COLO829 (cell line): ENCODE measurements around the gene UBE2E2.

ENCODE experiments used
- DNase-seq: peaks from one replicate; pipeline ENCODE4 v3.0.0; 2012; ENCODE audit warnings: low spot score

Gene UBE2E2

DNA sequence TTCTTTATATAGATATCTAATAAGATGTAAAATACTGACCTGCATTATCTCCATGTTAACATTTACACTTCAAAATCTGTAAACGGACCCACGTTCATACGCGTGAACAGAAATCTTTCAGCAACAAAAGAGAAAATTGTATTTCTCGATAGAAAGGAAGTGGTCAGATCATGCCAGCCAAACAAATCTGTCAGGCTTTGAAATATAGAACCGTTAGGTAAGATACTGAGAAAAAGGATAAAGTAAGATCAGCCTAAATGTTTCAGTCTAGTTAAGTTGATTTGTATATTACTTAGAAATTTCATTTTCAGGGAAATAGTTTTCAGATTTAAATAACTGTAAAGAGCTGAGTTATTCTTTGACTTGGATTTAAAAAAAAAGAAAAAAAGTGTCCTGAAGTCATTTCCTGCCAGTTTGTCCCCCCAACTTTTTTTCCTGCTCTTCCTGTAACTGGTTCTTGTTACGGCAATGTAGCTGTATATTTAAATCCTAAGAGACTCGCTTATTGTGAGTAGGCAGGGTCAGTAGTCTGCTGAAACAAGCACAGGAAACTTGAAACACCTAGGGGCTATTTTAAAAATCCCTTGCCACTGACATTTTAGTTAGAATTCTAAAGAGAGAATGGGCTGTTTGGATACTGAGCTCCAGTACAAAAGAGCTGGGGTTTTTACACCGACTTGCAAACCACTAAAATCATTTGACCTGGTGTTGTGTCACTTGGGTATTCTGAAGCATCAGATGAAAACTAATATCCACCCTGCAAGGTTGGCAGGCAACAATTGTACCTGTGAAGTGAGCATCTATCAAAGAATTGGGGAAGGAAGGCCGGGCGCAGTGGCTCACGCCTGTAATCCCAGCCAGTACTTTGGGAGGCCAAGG lies 237.5 kb downstream of the UBE2E2 start:
- DNase-seq: no peak

DNA sequence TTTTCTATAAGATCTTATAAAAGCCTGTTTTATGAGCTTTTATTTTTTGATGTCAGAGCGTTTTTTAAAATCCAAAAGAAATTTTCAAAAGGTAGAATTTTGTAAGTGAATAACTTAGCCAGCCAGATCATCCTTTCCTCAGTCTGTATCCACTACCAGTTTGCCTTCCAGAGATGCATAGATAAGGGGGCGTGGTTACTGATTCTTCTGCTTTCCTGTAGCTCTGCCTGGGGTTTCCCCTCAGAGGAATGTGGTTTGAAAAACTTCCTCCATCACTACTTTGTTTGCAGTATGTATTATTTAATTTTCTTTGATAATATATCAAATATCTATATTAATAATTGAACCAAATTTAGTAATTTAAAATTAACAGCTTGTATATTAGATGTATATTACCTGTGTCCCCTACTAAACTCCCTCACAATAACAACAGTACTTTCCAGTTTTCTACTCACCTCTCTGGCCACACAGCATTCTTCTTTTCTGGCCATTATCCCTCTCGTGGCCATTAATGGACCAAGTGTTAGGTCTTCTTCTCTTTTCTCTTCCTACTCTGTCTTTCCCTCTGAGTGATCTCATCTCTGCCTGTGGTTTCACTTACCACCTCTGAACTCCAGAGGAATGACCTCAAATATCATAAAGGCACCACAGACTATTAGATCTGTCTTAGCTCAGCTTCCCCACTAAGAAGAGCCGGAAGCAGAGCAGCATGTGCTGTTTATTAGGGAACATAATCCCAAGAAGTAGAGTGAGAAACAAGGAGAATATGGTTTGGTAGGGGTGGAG lies 239.7 kb downstream of the UBE2E2 start:
- DNase-seq: no peak

DNA sequence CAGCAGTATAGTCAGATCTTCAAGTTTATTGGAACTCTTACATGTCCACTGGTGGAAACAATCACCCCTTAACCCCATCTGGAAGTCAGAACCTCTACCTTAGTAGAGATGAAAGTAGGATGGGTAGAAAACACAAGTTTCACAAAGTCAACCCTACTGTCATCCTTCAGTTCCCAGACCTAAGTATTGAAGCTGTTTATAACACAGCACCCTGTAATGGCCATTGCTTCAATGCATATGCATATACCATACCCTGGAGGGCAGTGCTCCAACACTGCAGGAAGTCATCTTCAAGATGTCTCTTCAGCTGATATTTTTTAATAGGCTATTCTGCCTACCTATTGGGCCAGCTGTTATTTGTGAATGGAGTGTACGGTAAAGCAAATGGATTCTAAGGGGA lies 241.3 kb downstream of the UBE2E2 start:
- no peak for DNase-seq

GRCh38 chr3:23446301-23446700 lies 243.2 kb downstream of the UBE2E2 start:
- no peak for DNase-seq

DNA sequence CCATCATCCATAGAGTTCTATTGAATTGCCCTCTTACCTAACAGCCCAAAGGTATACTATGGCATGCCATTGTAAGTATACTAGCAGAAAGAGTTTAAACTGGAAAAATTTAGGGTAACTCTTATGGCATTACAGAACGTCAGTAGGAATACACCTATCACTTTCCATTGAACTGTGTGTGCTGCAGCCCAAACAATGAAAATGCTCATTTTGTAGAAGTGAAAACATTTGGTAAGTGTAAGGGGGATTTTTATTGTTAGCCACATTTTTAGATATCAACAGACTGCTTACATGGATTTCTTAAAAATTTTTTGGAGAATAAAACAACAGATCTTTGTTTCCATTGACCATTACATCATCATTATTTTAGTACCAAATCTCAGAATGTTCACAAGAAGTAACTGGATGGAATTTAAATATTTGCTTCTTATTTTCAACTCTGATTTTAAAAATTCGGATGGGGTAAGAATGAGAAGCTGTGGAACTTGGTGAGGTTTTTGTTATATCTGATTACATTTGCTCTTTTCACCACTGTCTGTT lies 245.9 kb downstream of the UBE2E2 start:
- DNase-seq: no peak

DNA sequence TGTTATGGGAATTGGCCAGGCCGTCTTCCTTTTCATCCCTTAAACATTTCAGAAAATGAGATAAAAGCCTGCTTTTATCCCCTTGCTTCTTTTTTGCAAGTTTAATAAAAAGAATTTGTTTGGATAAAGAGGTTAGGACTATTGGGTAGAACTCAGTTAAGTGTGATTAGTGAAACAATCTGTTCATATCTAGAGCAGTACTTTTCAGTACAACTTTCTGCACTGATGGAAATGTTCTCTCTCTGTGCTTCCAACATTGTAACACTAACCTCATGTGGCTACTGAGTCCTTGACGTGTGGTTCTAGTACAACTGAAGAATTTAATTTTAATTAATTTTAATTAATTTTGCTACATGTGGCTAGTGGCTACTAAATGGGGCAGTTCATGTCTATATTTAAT lies 246.9 kb downstream of the UBE2E2 start:
- DNase-seq: no peak

- no peak for DNase-seq
Observed at GRCh38 chr3:23450806-23451205, 247.7 kb downstream of the UBE2E2 start.

GRCh38 chr3:23452408-23452807 lies 249.3 kb downstream of the UBE2E2 start:
- no peak for DNase-seq

- DNase-seq: no peak
Observed at GRCh38 chr3:23455084-23455483, 252.0 kb downstream of the UBE2E2 start.

DNA sequence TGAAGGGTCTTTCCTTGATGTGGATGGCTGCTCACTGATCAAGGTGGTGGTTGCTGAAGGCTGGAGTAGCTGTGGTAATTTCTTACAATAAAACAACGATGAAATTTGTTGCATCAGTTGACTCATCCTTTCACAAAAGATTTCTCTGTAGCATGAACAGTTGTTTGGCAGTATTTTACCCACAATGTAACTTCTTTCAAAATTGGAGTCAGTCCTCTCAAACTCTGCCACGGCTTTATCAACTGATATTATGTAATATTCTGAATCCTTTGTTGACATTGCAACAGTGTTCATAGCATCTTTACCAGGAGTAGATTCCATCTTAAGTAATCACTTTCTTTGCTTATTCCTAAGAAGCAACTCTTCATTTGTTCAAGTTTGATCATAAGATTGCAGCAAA lies 252.6 kb downstream of the UBE2E2 start:
- no peak for DNase-seq

GRCh38 chr3:23457697-23458096 lies 254.6 kb downstream of the UBE2E2 start:
- DNase-seq: no peak

DNA sequence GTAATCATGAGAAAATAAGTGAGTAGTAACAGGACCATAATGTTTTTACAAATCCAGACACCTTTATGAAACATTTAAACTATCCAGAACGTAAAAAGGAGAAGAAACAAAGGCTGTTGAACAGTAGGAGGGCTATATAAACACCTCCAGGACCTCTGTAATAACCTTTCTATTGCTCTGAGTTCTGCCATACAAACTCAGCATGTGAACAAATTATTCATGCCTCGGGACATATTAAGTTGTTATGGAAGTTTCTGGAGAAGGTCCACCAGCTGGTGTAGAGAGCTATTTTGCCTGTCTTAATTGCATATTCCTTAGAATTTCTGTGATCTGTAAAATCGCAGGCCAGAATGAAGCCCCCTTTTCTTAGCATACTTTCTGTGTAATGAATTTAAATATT lies 256.3 kb downstream of the UBE2E2 start:
- no peak for DNase-seq

GRCh38 chr3:23459889-23460546 lies 256.9 kb downstream of the UBE2E2 start:
- DNase-seq: no peak

DNA sequence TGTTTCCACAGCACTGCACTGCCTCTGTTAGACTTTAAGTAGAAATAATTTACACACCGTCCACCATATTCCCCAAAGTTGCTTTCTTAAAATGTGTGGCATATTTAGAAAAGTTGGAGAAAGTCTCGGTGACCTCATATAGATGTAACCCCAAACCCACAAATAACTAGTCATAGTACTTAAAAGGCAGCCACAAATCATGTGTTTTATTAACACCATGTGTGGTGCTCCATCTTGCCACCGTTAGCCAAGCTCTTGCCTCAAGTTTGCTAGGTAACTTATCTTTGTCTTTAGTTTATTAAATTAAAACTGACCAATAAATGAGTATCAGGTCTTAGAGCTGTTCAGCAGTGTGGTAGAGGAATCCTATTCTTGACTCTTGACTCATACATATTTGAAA lies 257.9 kb downstream of the UBE2E2 start:
- DNase-seq: no peak

GRCh38 chr3:23463791-23464190 lies 260.7 kb downstream of the UBE2E2 start:
- DNase-seq: no peak

DNA sequence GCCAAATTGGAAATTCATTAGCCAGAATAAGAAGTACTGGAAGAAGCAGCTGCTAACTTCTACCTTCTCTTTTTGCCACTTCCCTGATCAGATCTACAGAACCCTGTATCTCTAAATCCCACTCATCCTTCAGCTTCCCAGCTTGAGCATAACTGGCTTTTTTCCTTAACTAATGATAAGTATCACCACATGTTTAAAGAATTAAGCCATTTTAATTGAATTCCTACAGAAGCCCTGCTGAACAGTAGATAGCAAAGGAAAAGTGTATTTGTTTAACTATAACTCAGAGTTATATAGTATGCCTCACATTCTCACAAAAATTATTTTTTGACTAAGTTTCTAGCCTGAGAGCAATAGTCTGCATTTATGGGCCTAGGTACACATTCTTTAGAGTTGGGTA lies 262.4 kb downstream of the UBE2E2 start:
- DNase-seq: no peak

DNA sequence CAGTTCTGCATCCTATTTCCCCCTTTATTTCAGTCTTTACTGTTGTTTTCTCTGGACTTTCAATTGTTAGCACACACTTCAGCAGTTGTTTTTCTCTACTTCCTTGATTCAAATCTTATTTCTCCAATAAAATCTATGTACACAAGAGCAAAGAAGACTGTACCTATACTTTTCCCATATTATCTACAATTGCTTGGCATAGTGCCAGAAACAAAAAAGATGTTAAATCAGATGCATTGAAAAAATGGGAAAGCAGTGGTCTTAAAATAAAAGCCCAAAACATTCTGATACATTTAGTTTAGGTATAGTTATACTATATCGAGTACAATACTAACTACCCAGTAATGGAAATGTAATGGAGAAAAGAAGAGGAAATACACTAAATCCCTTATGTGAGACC lies 265.1 kb downstream of the UBE2E2 start:
- no peak for DNase-seq

DNA sequence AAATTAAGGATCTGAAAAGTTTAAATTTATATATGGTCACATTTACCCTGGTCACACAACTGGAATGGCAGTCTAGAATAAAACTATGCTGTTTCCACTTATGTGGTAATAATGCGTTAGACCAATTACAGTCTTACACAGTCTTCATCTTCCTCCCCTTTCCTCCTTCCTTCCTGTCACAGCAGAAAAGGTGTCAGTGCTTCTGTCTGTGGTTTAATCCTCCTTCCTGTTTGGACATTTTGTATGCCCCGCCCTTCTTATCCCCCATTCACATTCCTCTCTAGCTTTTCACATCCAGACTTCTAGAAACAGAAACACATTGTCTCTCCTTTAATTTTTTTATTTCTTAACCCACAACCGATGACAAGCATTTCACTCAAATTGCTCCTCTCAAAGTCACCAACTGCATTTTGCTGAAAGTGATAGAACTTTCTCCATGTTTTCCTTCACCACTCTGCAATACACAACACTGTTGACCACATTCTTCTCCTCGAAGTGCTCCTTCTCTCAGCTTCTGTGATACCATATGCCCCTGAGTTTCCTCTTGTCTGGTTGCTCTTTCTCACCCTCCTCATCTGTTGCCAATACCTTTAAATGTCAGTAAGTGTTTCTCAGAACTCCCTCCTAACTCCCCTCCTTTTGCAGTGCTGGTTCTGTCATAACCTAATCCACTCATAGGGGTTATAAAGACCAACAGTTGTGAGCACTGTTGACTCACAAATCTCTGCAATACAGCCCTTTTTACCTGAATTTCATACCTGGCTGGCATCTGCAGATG lies 271.6 kb downstream of the UBE2E2 start:
- no peak for DNase-seq

- DNase-seq: no peak
Observed at GRCh38 chr3:23475446-23475845, 272.3 kb downstream of the UBE2E2 start.

DNA sequence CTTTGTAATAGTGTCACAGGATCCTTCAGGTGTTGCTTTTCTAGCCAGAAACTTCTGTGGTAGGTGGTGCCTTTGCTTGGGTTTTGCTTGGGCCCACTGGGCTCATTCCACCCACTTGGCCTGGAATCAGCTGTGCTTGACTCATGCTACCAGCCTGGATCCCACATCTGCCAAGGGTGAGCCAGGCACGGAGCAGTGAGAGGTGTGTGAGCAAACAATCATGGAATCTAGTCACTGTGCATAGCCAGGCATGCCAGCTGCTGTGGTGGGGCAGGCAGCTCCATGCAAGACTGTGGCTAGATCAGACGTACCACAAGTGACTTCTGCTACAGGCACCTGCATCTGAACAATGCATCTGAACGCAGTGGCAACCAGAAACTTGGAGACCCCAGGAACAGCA lies 275.9 kb downstream of the UBE2E2 start:
- DNase-seq: no peak

- no peak for DNase-seq
Observed at GRCh38 chr3:23479615-23480328, 276.6 kb downstream of the UBE2E2 start.
